IPS-11a (cell line): ENCODE measurements around the gene ATOH8.

Source experiments
- H3K4me3 ChIP-seq: one replicate; pipeline ENCODE4 v1.5.1; 2013; ENCODE audit warnings: low read depth, low read length, control low read depth

The ATOH8 gene

GRCh38 chr2:85736456-85737355 lies 17.1 kb upstream of the ATOH8 start:
- no peak overlapping the region for H3K4me3 ChIP-seq

GRCh38 chr2:85737481-85737880 lies 16.3 kb upstream of the ATOH8 start:
- H3K4me3 ChIP-seq = no peak overlapping the region

- no peak overlapping the region for H3K4me3 ChIP-seq
These were observed 15.8 kb upstream of the ATOH8 start for GRCh38 chr2:85737961-85738360.

- no peak overlapping the region for H3K4me3 ChIP-seq
These were observed 13.6 kb upstream of the ATOH8 start for GRCh38 chr2:85740193-85740592.

GRCh38 chr2:85741211-85741832 lies 12.5 kb upstream of the ATOH8 start:
- H3K4me3 ChIP-seq = no peak overlapping the region

- no peak overlapping the region for H3K4me3 ChIP-seq
These were observed 11.8 kb upstream of the ATOH8 start for GRCh38 chr2:85741833-85742455.

GRCh38 chr2:85743304-85743978 lies 10.3 kb upstream of the ATOH8 start:
- no peak overlapping the region for H3K4me3 ChIP-seq

GRCh38 chr2:85744055-85744454 lies 9.7 kb upstream of the ATOH8 start:
- H3K4me3 ChIP-seq = no peak overlapping the region

- H3K4me3 ChIP-seq = no peak overlapping the region
These were observed 8.8 kb upstream of the ATOH8 start for GRCh38 chr2:85744741-85745601.

GRCh38 chr2:85745619-85746018 lies 8.2 kb upstream of the ATOH8 start:
- H3K4me3 ChIP-seq = no peak overlapping the region

GRCh38 chr2:85746321-85747004 lies 7.3 kb upstream of the ATOH8 start:
- H3K4me3 ChIP-seq = no peak overlapping the region

- H3K4me3 ChIP-seq = no peak overlapping the region
These were observed 6.3 kb upstream of the ATOH8 start for GRCh38 chr2:85747441-85747840.

- H3K4me3 ChIP-seq = no peak overlapping the region
These were observed 5.6 kb upstream of the ATOH8 start for GRCh38 chr2:85748039-85748734.

- no peak overlapping the region for H3K4me3 ChIP-seq
These were observed 4.6 kb upstream of the ATOH8 start for GRCh38 chr2:85748985-85749875.

GRCh38 chr2:85750587-85751575 lies 2.9 kb upstream of the ATOH8 start:
- H3K4me3 ChIP-seq = no peak overlapping the region

GRCh38 chr2:85751627-85752026 lies 2.2 kb upstream of the ATOH8 start:
- no peak overlapping the region for H3K4me3 ChIP-seq

- H3K4me3 ChIP-seq = peak overlapping the region; percentile 56
These were observed 711 bp upstream of the ATOH8 start for GRCh38 chr2:85753035-85753524.
